HCT116 (cell line): ENCODE data around the gene MADD.

Experiments
- CBX3 ChIP-seq: IDR thresholded peaks from 2 replicates; pipeline ENCODE4 v1.6.1; 2012; ENCODE audit warnings: low read depth
- CTCF ChIP-seq, 3 experiments: fragments of 200-600 bp in 1 of 3; sonication (generic) in 1 of 3; IDR thresholded peaks in 2 of 3; conservative IDR thresholded peaks in 1 of 3; 2 replicates each; pipeline ENCODE4 v1.5.1; 2012 to 2017; ENCODE audit warnings: low read depth in 2 of 3, low read length in 2 of 3, antibody characterized with exemption in 1 of 3, borderline replicate concordance in 1 of 3, control low read depth in 1 of 3, mild to moderate bottlenecking in 1 of 3, mixed read lengths in 1 of 3, mixed run types in 1 of 3, moderate library complexity in 1 of 3; ENCODE audit not compliant: insufficient read depth in 1 of 3

GRCh38 chr11:47340010-47340409, 70.1 kb downstream of the MADD start:
- no peak for TF ChIP-seq CTCF (IDR thresholded peaks at IDR 0.05 in 2 of 3, conservative IDR thresholded peaks at IDR 0.05 in 1 of 3; ENCODE audit: borderline replicate concordance in 1 of 3, insufficient read depth in 1 of 3, low read depth in 2 of 3, low read length in 2 of 3)
- TF ChIP-seq CBX3, result no peak
